Gastrocnemius medialis (tissue), 4 donors: ENCODE data around the gene PSTPIP2. TPM values are rescaled to one million over a fixed set of nuclear protein-coding genes. Genes with fewer than 3 reads are reported as not detected.

Experiments used
- ATAC-seq, 2 donors: fragments of 150-250 bp; one replicate each; pipeline ENCODE4 v1.9.1; 2016
- DNase-seq, 2 donors: peaks; one replicate each; pipeline ENCODE4 v3.0.0-alpha.2; 2019
- H3K27ac ChIP-seq, 4 donors: fragments of 200-600 bp; sonication (generic); 1 replicate in 1 of 4; 2 replicates in 3 of 4; pipeline ENCODE4 v1.5.1; 2016 to 2018; ENCODE audit warnings: mild to moderate bottlenecking in 2 of 4, moderate library complexity in 1 of 4
- H3K27me3 ChIP-seq, 3 donors: fragments of 200-600 bp; sonication (generic) in 2 of 3; 1 replicate in 1 of 3; 2 replicates in 2 of 3; pipeline versions ENCODE4 v1.5.1 to v1.6.0; 2016 to 2019; ENCODE audit warnings: mild to moderate bottlenecking in 1 of 3, moderate library complexity in 1 of 3
- H3K36me3 ChIP-seq, 2 donors: fragments of 200-600 bp; sonication (generic) in 1 of 2; one replicate each; pipeline ENCODE4 v1.5.1; 2017 to 2018
- H3K4me1 ChIP-seq, 2 donors: fragments of 200-600 bp; sonication (generic) in 1 of 2; one replicate each; pipeline ENCODE4 v1.5.1; 2016 to 2017; ENCODE audit warnings: mild to moderate bottlenecking in 2 of 2
- H3K4me3 ChIP-seq, 4 donors: fragments of 200-600 bp; sonication (generic) in 3 of 4; 1 replicate in 1 of 4; 2 replicates in 3 of 4; pipeline ENCODE4 v1.5.1; 2016 to 2019; ENCODE audit warnings: mild to moderate bottlenecking in 2 of 4
- H3K9me3 ChIP-seq, 3 donors: fragments of 200-600 bp; sonication (generic) in 2 of 3; 1 replicate in 1 of 3; 2 replicates in 2 of 3; pipeline ENCODE4 v1.5.1; 2016 to 2019
- CTCF ChIP-seq, 5 experiments: fragments of 450-650 bp in 3 of 5; fragments of 200-600 bp in 2 of 5; sonication (generic) in 2 of 5; IDR thresholded peaks in 4 of 5; conservative IDR thresholded peaks in 1 of 5; 1 replicate in 4 of 5; 2 replicates in 1 of 5; pipeline ENCODE4 v1.5.1; 2016 to 2019; ENCODE audit warnings: antibody characterized with exemption in 5 of 5, mild to moderate bottlenecking in 3 of 5, moderate library complexity in 3 of 5
- POLR2A ChIP-seq, 2 donors: fragments of 450-650 bp; IDR thresholded peaks; one replicate each; pipeline ENCODE4 v1.6.1; 2017; ENCODE audit warnings: antibody characterized with exemption in 2 of 2, mild to moderate bottlenecking in 2 of 2, moderate library complexity in 2 of 2
- in situ Hi-C, 4 donors: fragments of 200-750 bp; cut with MboI; loops; one replicate each; pipeline versions ENCODE4 v1.15.0 to v1.8.0; 2017; ENCODE audit warnings: low sequenced_read_pairs in 4 of 4
- intact Hi-C: fragments of 100-400 bp; cut with DNase I; formaldehyde crosslinking; loops from one replicate; pipeline ENCODE4 v1.15.1; 2023; ENCODE audit warnings: low total_unique reads
- total RNA-seq, 4 donors: library from RNA; depleted of rRNA; stranded (reverse); fragments of >200 nt; gene quantifications; one replicate each; pipeline versions ENCODE4 v1.1.0 to v1.2.3, GENCODE V29; 2016

Gene PSTPIP2
- total RNA-seq, 4 donors from 2014 or later, result 8.4 to 18.2 (median 10.3) TPM

DNA sequence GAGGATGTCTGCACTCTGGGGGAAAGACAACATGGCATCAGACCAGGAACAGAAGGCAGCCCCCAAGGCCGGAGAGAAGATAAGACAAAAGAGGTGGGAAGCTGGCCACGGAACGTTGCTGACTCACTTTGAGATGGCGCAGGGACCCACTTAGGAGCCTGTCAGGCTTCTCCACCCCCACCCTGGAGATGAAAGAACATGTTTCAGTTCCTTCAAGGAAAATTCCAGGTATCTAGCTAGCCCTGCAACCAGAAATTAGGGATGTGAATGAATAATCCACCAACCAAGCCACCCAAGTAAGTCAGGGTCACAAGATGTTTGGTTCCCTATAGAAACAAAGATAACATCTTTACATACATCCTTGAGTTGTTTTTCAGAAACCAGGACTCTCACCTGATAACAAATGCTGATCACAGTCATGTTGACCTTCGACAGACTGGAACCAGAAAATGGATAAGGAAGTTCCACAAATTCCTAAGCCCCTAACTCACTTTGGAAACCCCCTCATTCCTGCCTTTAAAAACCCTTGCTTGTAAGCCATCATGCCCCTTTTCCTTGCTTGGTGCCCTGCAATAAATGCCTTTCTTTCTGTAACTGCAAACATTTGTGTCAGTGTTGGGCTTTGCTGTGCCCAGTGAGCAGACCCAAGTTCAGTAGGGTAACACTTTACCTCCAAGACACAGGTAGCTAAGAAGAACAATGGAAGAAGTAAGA lies 31.9 kb downstream of the PSTPIP2 start:
- H3K27me3 ChIP-seq, result no peaks in the 10 kb centered on the region
- no peak overlapping the region for H3K27ac ChIP-seq
- H3K9me3 ChIP-seq, result no peaks in the 10 kb centered on the region
- no peaks in the 10 kb centered on the region for H3K4me1 ChIP-seq
- no peak for ATAC-seq
- intact Hi-C loops, result no loop called here
- in situ Hi-C loops, result no loop called here
- H3K36me3 ChIP-seq, result no peaks in the 10 kb centered on the region
- DNase-seq, result no peak
- TF ChIP-seq POLR2A (IDR thresholded peaks at IDR 0.05), result no peak
- TF ChIP-seq CTCF (IDR thresholded peaks at IDR 0.05 in 4 of 5, conservative IDR thresholded peaks at IDR 0.05 in 1 of 5), result no peak
- H3K4me3 ChIP-seq, result no peak overlapping the region

GRCh38 chr18:46037512-46038305 lies 34.4 kb downstream of the PSTPIP2 start:
- no peaks in the 10 kb centered on the region for H3K36me3 ChIP-seq
- TF ChIP-seq POLR2A (IDR thresholded peaks at IDR 0.05), result no peak
- TF ChIP-seq CTCF (IDR thresholded peaks at IDR 0.05 in 4 of 5, conservative IDR thresholded peaks at IDR 0.05 in 1 of 5), result no peak
- no peak overlapping the region for H3K27ac ChIP-seq
- H3K9me3 ChIP-seq, result no peaks in the 10 kb centered on the region
- intact Hi-C loops, result no loop called here
- no peak for ATAC-seq
- H3K4me1 ChIP-seq, result no peaks in the 10 kb centered on the region
- H3K27me3 ChIP-seq, result no peaks in the 10 kb centered on the region
- H3K4me3 ChIP-seq, result no peak overlapping the region
- DNase-seq, result no peak
- in situ Hi-C loops, result no loop called here

GRCh38 chr18:46035696-46036680 lies 36.1 kb downstream of the PSTPIP2 start:
- no peak for DNase-seq
- H3K27ac ChIP-seq, result no peak overlapping the region
- in situ Hi-C loops, result no loop called here
- ATAC-seq, result no peak
- H3K9me3 ChIP-seq, result no peaks in the 10 kb centered on the region
- no peaks in the 10 kb centered on the region for H3K36me3 ChIP-seq
- H3K4me1 ChIP-seq, result no peaks in the 10 kb centered on the region
- H3K4me3 ChIP-seq, result no peak overlapping the region
- intact Hi-C loops, result no loop called here
- TF ChIP-seq CTCF (IDR thresholded peaks at IDR 0.05 in 4 of 5, conservative IDR thresholded peaks at IDR 0.05 in 1 of 5), result no peak
- TF ChIP-seq POLR2A (IDR thresholded peaks at IDR 0.05), result no peak
- H3K27me3 ChIP-seq, result no peaks in the 10 kb centered on the region

- H3K4me1 ChIP-seq, result no peaks in the 10 kb centered on the region
- intact Hi-C loops, result no loop called here
- no peak for TF ChIP-seq POLR2A (IDR thresholded peaks at IDR 0.05)
- no peak for TF ChIP-seq CTCF (IDR thresholded peaks at IDR 0.05 in 4 of 5, conservative IDR thresholded peaks at IDR 0.05 in 1 of 5)
- no peak overlapping the region for H3K27ac ChIP-seq
- H3K27me3 ChIP-seq, result no peaks in the 10 kb centered on the region
- ATAC-seq (no peak), DNase-seq (no peak)
- in situ Hi-C loops, result no loop called here
- no peaks in the 10 kb centered on the region for H3K36me3 ChIP-seq
- no peak overlapping the region for H3K4me3 ChIP-seq
- H3K9me3 ChIP-seq, result no peaks in the 10 kb centered on the region
Measured at GRCh38 chr18:46034230-46034629, 37.8 kb downstream of the PSTPIP2 start.
